Stimulated activated CD8-positive, alpha-beta memory T cell treated with anti-CD3 and anti-CD28 coated beads, Interleukin-4, amount 100 ng/mL, for 1 hour (primary cell): ENCODE data around the gene TSR3.

Source experiments
- DNase-seq, 2 donors: peaks; one replicate each; pipeline ENCODE4 v3.0.0-alpha.2; 2020; ENCODE audit warnings: low read depth in 2 of 2, low spot score in 1 of 2

TSR3 gene

GRCh38 chr16:1326391-1326790, 25.3 kb downstream of the TSR3 start:
- no peak for DNase-seq

- DNase-seq = no peak
These were observed 25.9 kb downstream of the TSR3 start for GRCh38 chr16:1325673-1326371.

GRCh38 chr16:1325261-1325660, 26.4 kb downstream of the TSR3 start:
- no peak for DNase-seq

GRCh38 chr16:1324286-1324826, 27.3 kb downstream of the TSR3 start:
- no peak for DNase-seq

GRCh38 chr16:1323296-1324239, 28.1 kb downstream of the TSR3 start:
- no peak for DNase-seq

GRCh38 chr16:1322407-1322806, 29.3 kb downstream of the TSR3 start:
- DNase-seq = no peak

GRCh38 chr16:1320658-1321240, 30.9 kb downstream of the TSR3 start:
- no peak for DNase-seq

- no peak for DNase-seq
These were observed 31.6 kb downstream of the TSR3 start for GRCh38 chr16:1320097-1320496.

GRCh38 chr16:1319041-1319440, 32.6 kb downstream of the TSR3 start:
- no peak for DNase-seq

- DNase-seq = no peak
These were observed 33.5 kb downstream of the TSR3 start for GRCh38 chr16:1318268-1318545.

- DNase-seq = no peak
These were observed 34.0 kb downstream of the TSR3 start for GRCh38 chr16:1317479-1318267.

- no peak for DNase-seq
These were observed 35.7 kb downstream of the TSR3 start for GRCh38 chr16:1316033-1316405.

GRCh38 chr16:1315081-1316032, 36.3 kb downstream of the TSR3 start:
- DNase-seq = no peak

- DNase-seq = no peak
These were observed 37.1 kb downstream of the TSR3 start for GRCh38 chr16:1314399-1315068.

GRCh38 chr16:1313721-1314369, 37.8 kb downstream of the TSR3 start:
- no peak for DNase-seq

GRCh38 chr16:1312903-1313302, 38.8 kb downstream of the TSR3 start:
- DNase-seq = no peak

GRCh38 chr16:1312467-1312816, 39.2 kb downstream of the TSR3 start:
- no peak for DNase-seq

GRCh38 chr16:1311738-1312466, 39.8 kb downstream of the TSR3 start:
- no peak for DNase-seq
